Stimulated activated effector memory CD8-positive, alpha-beta T cell treated with anti-CD3 and anti-CD28 coated beads, Interleukin-12 subunit alpha, Interleukin-12 subunit beta, amount 100 ng/mL, for 72 hours (primary cell): ENCODE results near the gene EAF1.

Experiments
- ATAC-seq: fragments of 150-1000 bp; cut with Tn5 transposase; 2 replicates; pipeline ENCODE4 v1.10.0; 2021
- DNase-seq, 2 donors: peaks; one replicate each; pipeline ENCODE4 v3.0.0; 2021 to 2022; ENCODE audit warnings: low spot score in 2 of 2
- H3K27ac Mint-ChIP-seq: one replicate; pipeline ENCODE4 v1.8.0; 2022; ENCODE audit warnings: mild to moderate bottlenecking, mixed read lengths
- H3K36me3 Mint-ChIP-seq: one replicate; pipeline ENCODE4 v1.8.0; 2022; ENCODE audit warnings: mild to moderate bottlenecking, mixed read lengths
- H3K4me1 Mint-ChIP-seq: one replicate; pipeline ENCODE4 v1.8.0; 2022; ENCODE audit warnings: mixed read lengths
- H3K4me3 Mint-ChIP-seq: one replicate; pipeline ENCODE4 v1.8.0; 2022; ENCODE audit warnings: mild to moderate bottlenecking, mixed read lengths
- H3K9me3 Mint-ChIP-seq: one replicate; pipeline ENCODE4 v1.8.0; 2022; ENCODE audit warnings: mixed read lengths

Gene EAF1

DNA sequence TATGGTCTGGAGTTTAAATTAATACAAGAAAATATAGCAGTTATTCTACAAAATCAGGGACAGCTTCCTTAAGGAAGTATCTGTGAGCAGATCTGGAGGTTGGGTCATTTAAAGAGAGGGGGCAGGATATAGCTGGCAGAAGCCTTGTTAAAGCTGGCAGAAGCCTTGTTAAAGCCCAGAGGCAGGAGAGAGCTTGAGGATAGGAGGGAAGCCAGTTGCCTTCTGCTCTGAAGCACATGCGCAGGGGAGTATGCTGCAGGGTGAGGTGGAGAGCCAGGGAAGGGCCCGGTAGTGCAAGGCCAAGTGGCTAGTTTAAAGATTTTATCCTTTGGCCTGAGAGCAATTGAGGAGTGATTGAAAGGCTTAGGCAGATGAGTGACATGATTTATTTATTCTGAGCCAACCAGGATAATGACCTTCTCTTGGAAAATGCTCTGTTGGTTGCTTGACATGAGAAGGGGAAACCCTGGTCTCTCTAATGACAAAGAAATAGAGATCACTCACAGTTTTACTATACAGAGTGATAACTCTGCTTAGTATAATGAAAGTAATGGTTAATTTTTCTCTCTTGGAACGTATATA, 3.9 kb downstream of the EAF1 start:
- Mint-ChIP-seq H3K4me3 (no peak overlapping the region), H3K27ac (peak overlapping the region; percentile 69), H3K36me3 (peaks cover 93% of the 10 kb centered on the region), H3K4me1 (peaks cover 33% of the 10 kb centered on the region), H3K9me3 (no peaks in the 10 kb centered on the region)
- DNase-seq (no peak), ATAC-seq (no peak)

DNA sequence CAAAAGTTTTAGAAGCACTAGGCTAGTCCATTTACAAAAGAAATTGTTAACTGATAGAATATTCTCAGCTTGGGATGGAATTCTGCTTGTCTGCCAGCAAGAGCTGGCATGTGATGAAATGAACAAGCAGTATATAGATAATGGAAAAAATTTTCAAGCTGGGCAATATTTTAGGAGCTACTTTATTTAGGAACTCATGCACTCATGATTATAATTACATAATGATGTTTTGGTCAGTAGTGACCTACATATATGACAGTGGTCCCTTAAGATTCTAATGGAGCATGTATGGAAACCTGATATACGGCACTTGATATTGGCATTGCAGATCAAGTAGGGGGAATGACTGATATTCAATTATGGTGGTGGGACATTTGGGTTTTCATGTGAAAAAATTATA, 6.1 kb downstream of the EAF1 start:
- H3K9me3 Mint-ChIP-seq, result no peaks in the 10 kb centered on the region
- H3K4me1 Mint-ChIP-seq, result peaks cover 20% of the 10 kb centered on the region
- peaks cover 100% of the 10 kb centered on the region for H3K36me3 Mint-ChIP-seq
- no peak overlapping the region for H3K27ac Mint-ChIP-seq
- DNase-seq (no peak), ATAC-seq (no peak)
- no peak overlapping the region for H3K4me3 Mint-ChIP-seq

DNA sequence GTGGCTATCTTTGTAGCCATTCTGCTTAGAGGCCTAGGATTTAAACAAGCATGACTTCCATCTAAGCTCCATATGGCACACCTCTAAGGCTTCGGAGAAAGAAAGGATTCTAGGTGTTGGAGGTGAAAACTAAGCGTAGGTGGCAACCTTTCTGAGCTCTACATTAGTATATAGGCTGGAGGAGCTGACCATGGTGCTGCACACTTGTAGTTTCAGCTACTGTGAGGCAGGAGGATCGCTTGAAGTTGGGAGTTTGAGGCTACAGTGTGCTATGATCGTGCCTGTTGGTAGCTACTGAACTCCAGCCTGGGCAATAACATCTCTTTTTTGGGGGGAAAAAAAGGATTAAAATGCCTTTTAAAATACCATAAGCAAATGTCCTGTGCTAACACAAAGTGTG, 7.4 kb downstream of the EAF1 start:
- no peak overlapping the region for H3K4me3 Mint-ChIP-seq
- H3K4me1 Mint-ChIP-seq, result peaks cover 24% of the 10 kb centered on the region
- H3K36me3 Mint-ChIP-seq, result peaks cover 100% of the 10 kb centered on the region
- DNase-seq (no peak), ATAC-seq (no peak)
- H3K9me3 Mint-ChIP-seq, result no peaks in the 10 kb centered on the region
- no peak overlapping the region for H3K27ac Mint-ChIP-seq

DNA sequence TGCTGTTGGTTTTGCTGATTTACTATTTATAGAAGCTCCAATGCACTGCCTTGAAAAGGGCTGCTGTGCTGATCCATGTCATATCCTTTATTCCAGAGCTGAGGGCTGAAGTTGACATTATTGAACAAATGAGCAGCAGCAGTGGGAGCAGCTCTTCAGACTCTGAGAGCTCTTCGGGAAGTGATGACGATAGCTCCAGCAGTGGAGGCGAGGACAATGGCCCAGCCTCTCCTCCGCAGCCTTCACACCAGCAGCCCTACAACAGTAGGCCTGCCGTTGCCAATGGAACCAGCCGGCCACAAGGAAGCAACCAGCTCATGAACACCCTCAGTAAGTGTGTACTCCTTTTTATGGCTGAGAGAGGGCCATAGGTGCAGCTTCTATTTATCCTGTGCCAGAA, 8.8 kb downstream of the EAF1 start:
- Mint-ChIP-seq H3K4me1 (peaks cover 28% of the 10 kb centered on the region), H3K36me3 (peaks cover 100% of the 10 kb centered on the region), H3K4me3 (no peak overlapping the region), H3K27ac (no peak overlapping the region), H3K9me3 (no peaks in the 10 kb centered on the region)
- no peak for ATAC-seq
- DNase-seq, result no peak

DNA sequence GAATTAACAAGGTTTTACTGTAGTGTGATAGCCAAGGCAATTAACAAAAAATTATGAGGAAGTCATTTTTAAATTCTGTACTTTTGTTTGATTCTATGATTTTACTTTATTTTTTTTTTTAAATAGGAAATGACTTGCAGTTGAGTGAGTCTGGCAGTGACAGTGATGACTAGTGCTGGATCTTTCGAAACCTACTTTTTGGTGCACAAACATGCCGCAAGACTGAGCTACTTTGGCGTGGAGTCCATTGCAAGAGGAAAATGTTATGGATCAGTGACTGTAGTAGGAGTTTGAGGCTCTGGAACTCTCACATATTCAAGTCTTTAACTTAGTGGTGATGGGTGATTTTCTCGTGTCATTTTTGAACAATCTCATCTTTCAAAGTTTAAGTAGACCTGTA, 11.6 kb downstream of the EAF1 start:
- no peak for DNase-seq
- peaks cover 43% of the 10 kb centered on the region for H3K4me1 Mint-ChIP-seq
- H3K9me3 Mint-ChIP-seq, result no peaks in the 10 kb centered on the region
- H3K36me3 Mint-ChIP-seq, result peaks cover 99% of the 10 kb centered on the region
- H3K4me3 Mint-ChIP-seq, result no peak overlapping the region
- ATAC-seq, result no peak
- H3K27ac Mint-ChIP-seq, result peak overlapping the region; percentile 48

DNA sequence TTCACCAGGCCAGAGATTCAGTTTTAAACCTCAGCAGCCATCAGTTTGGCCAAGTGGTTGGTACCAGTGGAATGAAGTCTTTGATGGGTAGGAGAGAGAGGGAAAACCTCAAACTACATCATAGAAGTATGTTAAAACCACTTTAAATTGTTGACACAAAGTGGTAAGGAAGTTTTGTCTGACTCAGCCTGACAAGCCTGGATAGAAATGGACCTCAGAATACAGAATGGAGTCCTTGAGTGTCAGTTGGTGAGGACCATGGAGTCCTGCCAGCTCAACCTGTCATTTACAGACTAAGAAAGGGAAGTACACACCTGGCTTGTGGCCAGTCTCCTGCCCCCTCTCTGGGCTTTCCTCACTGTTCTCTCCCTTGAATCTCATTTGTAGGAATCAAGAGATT, 12.1 kb downstream of the EAF1 start:
- H3K4me3 Mint-ChIP-seq, result no peak overlapping the region
- DNase-seq, result no peak
- no peaks in the 10 kb centered on the region for H3K9me3 Mint-ChIP-seq
- H3K36me3 Mint-ChIP-seq, result peaks cover 98% of the 10 kb centered on the region
- peak overlapping the region; percentile 48 for H3K27ac Mint-ChIP-seq
- peak; percentile 21 for ATAC-seq
- H3K4me1 Mint-ChIP-seq, result peaks cover 43% of the 10 kb centered on the region

DNA sequence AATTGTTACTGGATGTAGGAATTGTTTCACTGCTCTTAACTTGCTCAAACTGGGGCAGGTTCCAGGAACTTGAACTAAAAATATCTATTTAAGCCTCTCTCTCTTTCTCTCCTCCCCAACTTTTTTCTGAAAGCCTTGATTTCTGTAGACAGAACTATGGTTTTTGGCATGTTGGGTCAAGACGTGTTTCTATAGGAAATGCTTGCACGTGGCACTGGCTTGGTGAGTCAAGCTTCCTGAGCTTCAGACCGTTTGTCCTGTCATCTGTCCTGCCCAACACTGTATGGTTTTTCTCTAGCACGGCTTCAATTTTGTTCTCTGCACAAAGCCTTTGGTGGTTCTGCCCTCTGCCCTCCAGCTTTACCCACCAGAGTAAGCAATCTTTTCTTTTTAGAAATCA, 13.5 kb downstream of the EAF1 start:
- peak; percentile 50 for ATAC-seq
- Mint-ChIP-seq H3K4me1 (peaks cover 43% of the 10 kb centered on the region), H3K9me3 (no peaks in the 10 kb centered on the region), H3K27ac (peak overlapping the region; percentile 94), H3K4me3 (no peak overlapping the region), H3K36me3 (peaks cover 98% of the 10 kb centered on the region)
- no peak for DNase-seq

DNA sequence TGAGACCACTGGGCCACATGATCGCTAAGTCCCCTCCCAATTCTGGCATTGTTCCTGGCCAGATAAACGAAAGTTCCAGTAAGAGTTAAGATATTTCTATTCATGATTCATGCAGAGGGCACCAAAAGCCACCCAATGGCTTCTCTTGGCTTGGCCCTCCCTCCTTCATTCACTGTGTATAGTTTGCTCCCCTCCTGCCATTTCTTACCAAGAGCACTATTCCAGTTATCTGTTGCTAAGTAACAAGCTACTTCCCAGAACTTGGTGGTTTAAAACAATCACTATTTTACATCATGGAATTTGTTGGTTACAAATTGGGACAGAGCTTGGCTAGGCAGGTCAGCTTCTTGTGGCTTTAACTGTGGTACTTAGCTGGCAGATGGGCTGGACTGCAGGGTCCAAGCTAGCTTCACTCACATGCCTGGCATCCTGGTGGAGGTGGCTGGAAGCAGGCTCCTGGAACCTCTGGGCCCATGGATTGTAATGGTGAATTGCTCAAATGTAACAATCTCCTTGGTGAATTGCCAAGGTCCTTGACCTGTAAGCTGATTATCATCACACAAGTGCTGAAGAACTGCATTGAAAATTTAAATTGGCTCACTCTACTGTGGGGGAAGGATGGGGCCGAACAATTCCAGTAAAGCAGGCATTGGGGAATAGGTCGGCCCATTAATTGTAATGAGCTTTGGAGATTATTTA, 16.6 kb downstream of the EAF1 start:
- Mint-ChIP-seq H3K27ac (peak overlapping the region; percentile 6), H3K4me3 (no peak overlapping the region), H3K4me1 (peaks cover 40% of the 10 kb centered on the region), H3K9me3 (no peaks in the 10 kb centered on the region), H3K36me3 (peaks cover 67% of the 10 kb centered on the region)
- no peak for ATAC-seq
- no peak for DNase-seq

DNA sequence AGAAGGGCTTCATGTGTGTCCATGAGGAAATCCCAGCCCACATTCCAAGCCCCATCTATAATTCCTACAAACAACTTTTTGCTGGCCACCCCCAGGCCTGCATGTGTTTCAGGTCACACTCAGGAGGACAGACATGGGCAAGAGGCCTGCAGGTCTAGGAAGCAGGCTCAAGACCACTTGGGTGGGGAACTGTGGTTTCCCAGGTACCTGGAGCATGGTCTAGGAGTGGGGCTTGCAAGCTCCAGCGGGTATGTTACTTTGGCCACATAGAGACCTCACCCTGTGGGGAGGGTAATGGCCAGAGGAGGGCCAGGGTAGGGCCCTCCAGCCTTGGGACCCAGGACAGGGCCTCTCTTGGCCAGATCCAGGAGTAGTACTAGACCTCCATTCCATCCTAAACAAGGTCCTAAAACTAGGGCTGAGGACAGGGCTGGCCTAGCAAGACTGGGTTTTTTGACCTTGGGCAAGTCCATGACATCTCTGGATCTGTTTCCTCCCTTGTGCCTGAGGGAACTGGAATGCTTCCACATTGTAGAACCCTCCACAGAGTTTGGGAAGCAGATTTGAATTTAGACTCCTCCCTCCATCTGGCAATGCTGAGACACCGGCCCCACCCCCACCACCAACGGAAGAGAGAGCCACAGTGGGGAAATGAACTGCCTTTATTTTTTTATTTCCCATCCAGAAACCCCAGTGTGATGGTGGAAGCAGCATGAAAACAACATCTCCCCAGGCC, 22.3 kb downstream of the EAF1 start:
- Mint-ChIP-seq H3K4me3 (no peak overlapping the region), H3K4me1 (peaks cover 6% of the 10 kb centered on the region), H3K36me3 (peaks cover 13% of the 10 kb centered on the region), H3K9me3 (no peaks in the 10 kb centered on the region), H3K27ac (peak overlapping the region; percentile 69)
- no peak for ATAC-seq
- no peak for DNase-seq

DNA sequence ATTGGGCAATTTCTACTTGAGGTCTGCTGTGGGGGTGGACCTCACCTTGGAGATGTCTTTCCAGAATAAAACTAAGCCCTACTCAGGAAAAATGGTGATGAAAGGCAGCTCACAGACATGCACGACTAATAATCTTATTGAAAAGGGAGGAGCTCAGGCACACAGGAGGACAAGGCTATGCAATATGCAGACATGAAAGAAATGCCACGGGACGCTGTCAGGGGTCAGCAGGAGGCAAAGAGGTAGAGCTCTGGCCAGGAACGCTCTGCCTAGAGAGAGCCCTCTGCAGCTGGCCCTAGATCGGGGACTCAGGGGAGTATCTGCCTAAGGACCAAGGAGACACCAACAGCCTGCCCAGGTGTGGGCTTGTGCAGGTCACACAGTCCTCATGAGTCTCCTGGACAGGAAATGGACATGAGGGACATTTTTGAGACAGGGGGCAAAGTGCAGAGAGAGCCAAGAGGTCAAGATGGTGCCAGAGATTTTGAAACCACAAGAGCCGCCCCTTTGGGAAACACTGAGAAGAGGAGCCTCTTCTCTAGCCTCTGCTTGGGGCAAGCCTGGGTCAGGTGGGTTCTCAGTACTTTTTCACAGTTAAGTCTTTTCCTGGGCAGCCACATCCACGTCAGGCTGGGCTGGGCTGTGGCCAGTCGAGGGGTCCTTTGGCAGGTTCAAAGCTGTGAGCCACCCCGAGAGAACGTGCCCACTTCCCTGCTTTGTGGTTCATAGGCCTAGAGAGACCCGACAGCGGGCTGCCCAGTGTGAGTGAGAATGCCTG, 23.2 kb downstream of the EAF1 start:
- no peak overlapping the region for H3K4me3 Mint-ChIP-seq

DNA sequence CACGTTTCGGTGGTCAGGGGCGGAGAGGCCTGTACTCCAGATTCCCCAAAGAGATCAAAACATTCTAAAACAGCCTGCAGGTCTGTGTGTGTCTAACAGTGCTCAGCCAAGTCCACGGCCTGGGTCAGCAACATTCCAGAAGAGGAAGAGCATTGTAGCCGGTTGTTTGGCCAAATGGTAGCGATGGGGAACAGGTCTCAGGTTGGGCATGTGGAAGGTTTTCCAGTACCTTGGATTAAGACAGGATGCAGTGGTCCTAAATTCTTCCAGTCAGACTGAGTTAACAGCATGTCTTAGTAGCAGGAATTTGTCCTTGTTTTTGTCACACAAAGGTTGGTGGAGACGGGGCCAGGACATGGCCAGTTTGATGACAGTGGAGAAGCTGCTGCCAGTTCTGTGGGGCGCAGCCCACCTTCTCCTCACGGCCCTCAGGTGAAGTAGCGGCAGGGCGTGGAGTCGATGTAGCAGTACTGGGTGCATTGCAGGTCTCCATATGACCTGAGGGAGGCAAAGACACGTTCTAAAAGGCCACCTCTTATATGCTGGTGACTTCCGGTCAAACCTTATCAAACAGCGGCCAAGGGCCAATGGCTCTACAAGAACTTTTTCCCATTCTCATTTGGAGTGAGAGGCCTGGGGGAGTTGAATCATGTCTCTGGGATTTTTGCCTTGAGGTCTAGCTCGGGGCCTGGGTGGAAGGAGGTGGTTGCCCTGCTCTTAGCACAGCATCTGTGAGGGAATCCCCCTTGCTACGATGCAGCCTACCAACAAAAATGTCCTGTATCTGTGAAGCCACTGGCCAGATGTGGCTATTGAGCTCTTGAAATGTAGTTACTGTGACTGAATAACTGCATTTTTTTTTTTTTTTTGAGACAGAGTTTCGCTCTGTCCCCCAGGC, 24.1 kb downstream of the EAF1 start:
- H3K4me3 Mint-ChIP-seq, result no peak overlapping the region
- DNase-seq (no peak), ATAC-seq (no peak)
- H3K27ac Mint-ChIP-seq, result no peak overlapping the region
- H3K9me3 Mint-ChIP-seq, result no peaks in the 10 kb centered on the region
- no peaks in the 10 kb centered on the region for H3K36me3 Mint-ChIP-seq
- H3K4me1 Mint-ChIP-seq, result peaks cover 6% of the 10 kb centered on the region

More for the DNA sequence above, 23.2 kb downstream of the EAF1 start:
- Mint-ChIP-seq H3K36me3 (peaks cover 3% of the 10 kb centered on the region), H3K27ac (peak overlapping the region; percentile 69), H3K9me3 (no peaks in the 10 kb centered on the region), H3K4me1 (peaks cover 6% of the 10 kb centered on the region)
- DNase-seq (no peak), ATAC-seq (no peak)

DNA sequence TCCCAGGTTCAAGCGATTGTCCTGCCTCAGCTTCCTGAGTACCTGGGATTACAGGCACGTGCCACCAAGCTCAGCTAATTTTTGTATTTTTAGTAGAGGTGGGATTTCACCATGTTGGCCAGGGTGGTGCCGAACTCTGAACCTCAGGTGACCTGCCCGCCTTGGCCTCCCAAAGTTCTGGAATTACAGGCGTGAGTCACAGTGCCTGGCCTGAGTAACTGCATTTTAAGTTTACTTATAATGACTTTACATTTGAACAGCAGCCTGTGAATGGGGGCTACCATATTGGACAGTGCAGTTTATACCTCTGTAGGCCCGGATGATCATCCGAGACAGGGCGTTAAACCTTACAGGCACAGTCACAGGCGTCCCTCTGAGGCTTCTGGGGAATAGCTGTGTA, 24.8 kb downstream of the EAF1 start:
- DNase-seq (no peak), ATAC-seq (no peak)
- H3K4me3 Mint-ChIP-seq, result no peak overlapping the region
- peaks cover 6% of the 10 kb centered on the region for H3K4me1 Mint-ChIP-seq
- no peaks in the 10 kb centered on the region for H3K9me3 Mint-ChIP-seq
- H3K27ac Mint-ChIP-seq, result peak overlapping the region; percentile 79
- no peaks in the 10 kb centered on the region for H3K36me3 Mint-ChIP-seq

DNA sequence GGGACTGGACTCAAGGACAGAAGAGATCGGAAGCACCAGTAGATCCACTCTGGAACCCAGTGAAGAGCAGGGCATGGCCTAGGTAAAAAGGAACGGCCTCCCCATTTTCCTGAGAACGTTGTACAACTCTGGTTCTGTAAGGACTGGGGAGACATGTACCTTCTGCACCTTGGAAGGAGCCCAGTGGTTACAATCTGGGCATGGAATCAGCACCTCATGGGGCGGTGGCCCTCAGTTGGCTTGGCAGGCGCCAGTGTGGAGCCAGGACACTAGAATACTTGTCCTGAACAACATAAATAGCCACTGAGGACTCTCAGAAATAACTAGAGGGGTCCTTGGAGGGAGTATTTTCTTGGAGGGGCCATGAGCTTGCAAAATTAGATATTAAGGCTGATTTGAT, 25.6 kb downstream of the EAF1 start:
- DNase-seq (no peak), ATAC-seq (no peak)
- no peaks in the 10 kb centered on the region for H3K9me3 Mint-ChIP-seq
- peaks cover 6% of the 10 kb centered on the region for H3K4me1 Mint-ChIP-seq
- H3K4me3 Mint-ChIP-seq, result no peak overlapping the region
- H3K27ac Mint-ChIP-seq, result peak overlapping the region; percentile 79
- no peaks in the 10 kb centered on the region for H3K36me3 Mint-ChIP-seq

DNA sequence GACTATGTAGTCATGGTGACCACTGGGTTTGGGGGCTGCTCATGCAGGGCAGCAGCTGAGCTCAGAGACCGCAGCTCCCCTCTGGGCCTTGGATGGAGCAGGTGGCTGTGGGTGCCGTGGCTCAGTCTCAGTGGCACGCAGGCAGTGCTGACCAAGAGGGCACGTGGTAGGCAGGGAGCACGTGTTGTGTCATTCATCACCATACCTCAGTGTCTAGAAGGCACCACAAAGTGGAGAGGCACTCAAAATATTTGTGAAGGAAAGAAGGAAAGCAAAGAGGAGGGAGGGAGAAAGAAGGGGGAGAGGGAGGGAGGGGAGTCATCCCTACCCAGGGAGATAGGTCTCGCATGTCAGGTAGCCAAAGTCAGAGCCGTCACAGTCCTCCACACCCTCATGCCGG, 26.1 kb downstream of the EAF1 start:
- H3K4me1 Mint-ChIP-seq, result peaks cover 6% of the 10 kb centered on the region
- no peak overlapping the region for H3K4me3 Mint-ChIP-seq
- peak overlapping the region; percentile 18 for H3K27ac Mint-ChIP-seq
- no peaks in the 10 kb centered on the region for H3K36me3 Mint-ChIP-seq
- H3K9me3 Mint-ChIP-seq, result no peaks in the 10 kb centered on the region
- DNase-seq (no peak), ATAC-seq (no peak)
